D721Med (cell line): ENCODE measurements around the gene EXOC4.

Experiments
- DNase-seq: peaks from one replicate; pipeline ENCODE4 v3.0.0; 2011; ENCODE audit warnings: low spot score; ENCODE audit not compliant: insufficient read length
- FAIRE-seq: peaks from 2 replicates; lab custom pipeline; 2011; peaks lifted over from hg19 to GRCh38; lab: Jason Lieb, UNC
- CTCF ChIP-seq: IDR thresholded peaks from 2 replicates; pipeline ENCODE4 v1.5.1; 2012; ENCODE audit warnings: mild to moderate bottlenecking, control low read depth; ENCODE audit not compliant: insufficient read depth; ENCODE audit errors: missing control alignments

Gene EXOC4

GRCh38 chr7:133822868-133823552 lies 570.1 kb downstream of the EXOC4 start:
- FAIRE-seq: no peak

GRCh38 chr7:133824132-133824531 lies 571.3 kb downstream of the EXOC4 start:
- TF ChIP-seq CTCF: no peak

More at GRCh38 chr7:133822868-133823552, 570.1 kb downstream of the EXOC4 start:
- DNase-seq: no peak
- no peak for TF ChIP-seq CTCF

GRCh38 chr7:133827707-133828623 lies 575.1 kb downstream of the EXOC4 start:
- no peak for TF ChIP-seq CTCF
- DNase-seq (no peak), FAIRE-seq (no peak)

More at GRCh38 chr7:133824132-133824531, 571.3 kb downstream of the EXOC4 start:
- DNase-seq: no peak
- FAIRE-seq: no peak

GRCh38 chr7:133828906-133829305 lies 576.0 kb downstream of the EXOC4 start:
- TF ChIP-seq CTCF: no peak
- DNase-seq (no peak), FAIRE-seq (no peak)

- FAIRE-seq: no peak
- DNase-seq: no peak
- no peak for TF ChIP-seq CTCF
Measured at GRCh38 chr7:133829336-133829897, 576.5 kb downstream of the EXOC4 start.

- no peak for DNase-seq
- no peak for TF ChIP-seq CTCF
Measured at GRCh38 chr7:133830081-133830480, 577.2 kb downstream of the EXOC4 start.

More at GRCh38 chr7:133830081-133830480, 577.2 kb downstream of the EXOC4 start:
- no peak for FAIRE-seq
